IPS-NIHi7 (cell line): ENCODE measurements around the gene JADE1.

ENCODE experiments used
- DNase-seq: peaks from one replicate; pipeline ENCODE4 v3.0.0; 2012; ENCODE audit warnings: mixed read lengths; ENCODE audit errors: extremely low spot score

The JADE1 gene

GRCh38 chr4:128841402-128841801 is 31.9 kb downstream of the JADE1 start:
- DNase-seq, result no peak

DNA sequence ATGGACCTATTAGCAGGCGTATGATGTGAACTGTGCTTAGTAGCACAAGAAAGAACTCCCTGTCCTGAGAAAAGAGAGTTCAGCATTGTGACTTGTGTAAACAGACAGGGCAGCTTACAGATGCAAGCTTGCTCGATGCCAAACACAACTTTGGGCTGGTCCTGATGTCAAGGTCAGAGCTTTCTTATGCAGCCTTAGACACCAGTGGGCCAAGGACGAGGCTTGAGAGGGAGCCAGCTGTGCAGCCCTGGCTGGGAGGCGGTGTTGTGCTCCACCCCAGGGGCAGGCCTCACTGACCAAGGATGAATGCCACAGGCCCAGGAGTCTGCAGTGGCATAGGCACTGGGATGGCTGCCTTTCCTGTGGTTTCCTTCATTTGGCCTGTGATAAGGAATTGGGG is 35.4 kb downstream of the JADE1 start:
- no peak for DNase-seq

GRCh38 chr4:128846063-128846462 is 36.6 kb downstream of the JADE1 start:
- no peak for DNase-seq

GRCh38 chr4:128847082-128847724 is 37.7 kb downstream of the JADE1 start:
- no peak for DNase-seq

GRCh38 chr4:128848461-128848860 is 39.0 kb downstream of the JADE1 start:
- no peak for DNase-seq

- DNase-seq, result no peak
Measured at GRCh38 chr4:128850252-128850651, 40.8 kb downstream of the JADE1 start.

DNA sequence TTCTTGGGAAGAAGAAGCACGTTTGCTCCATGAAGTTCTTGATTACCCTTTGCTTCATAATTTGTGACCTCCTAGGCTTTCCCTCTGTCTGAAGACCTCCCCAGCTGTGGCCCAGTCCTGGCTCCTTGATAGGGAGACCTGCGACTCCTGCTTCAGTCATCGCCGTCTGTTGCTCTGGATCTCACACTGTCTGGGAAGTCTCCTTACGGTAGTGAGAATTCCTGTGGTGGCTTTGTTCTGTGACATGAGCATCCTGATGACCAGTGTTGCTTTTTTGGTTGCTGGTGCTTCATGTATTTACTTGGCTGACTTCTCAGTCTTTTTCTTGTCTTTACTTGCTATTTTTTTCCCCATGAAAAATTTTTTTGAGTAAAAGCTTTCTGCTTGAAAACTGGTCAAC is 44.2 kb downstream of the JADE1 start:
- no peak for DNase-seq

- no peak for DNase-seq
Measured at GRCh38 chr4:128854433-128854832, 44.9 kb downstream of the JADE1 start.

DNA sequence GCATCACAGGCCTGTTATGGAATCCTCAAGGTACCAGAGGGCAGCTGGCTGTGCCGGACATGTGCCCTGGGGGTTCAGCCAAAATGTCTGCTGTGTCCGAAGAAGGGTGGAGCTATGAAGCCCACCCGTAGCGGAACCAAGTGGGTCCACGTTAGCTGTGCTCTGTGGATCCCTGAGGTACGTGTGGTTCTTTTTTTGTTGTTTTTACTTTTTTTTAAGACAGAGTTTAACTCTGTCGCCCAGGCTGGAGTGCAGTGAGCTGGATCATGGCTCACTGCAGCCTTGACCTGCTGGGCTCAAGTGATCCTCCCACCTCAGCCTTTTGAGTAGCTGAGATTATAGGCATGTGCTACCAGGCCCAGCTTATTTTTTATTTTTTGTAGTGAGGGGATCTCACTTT is 46.1 kb downstream of the JADE1 start:
- no peak for DNase-seq

- no peak for DNase-seq
Measured at GRCh38 chr4:128856246-128856645, 46.7 kb downstream of the JADE1 start.

- no peak for DNase-seq
Measured at GRCh38 chr4:128858879-128859671, 49.6 kb downstream of the JADE1 start.

DNA sequence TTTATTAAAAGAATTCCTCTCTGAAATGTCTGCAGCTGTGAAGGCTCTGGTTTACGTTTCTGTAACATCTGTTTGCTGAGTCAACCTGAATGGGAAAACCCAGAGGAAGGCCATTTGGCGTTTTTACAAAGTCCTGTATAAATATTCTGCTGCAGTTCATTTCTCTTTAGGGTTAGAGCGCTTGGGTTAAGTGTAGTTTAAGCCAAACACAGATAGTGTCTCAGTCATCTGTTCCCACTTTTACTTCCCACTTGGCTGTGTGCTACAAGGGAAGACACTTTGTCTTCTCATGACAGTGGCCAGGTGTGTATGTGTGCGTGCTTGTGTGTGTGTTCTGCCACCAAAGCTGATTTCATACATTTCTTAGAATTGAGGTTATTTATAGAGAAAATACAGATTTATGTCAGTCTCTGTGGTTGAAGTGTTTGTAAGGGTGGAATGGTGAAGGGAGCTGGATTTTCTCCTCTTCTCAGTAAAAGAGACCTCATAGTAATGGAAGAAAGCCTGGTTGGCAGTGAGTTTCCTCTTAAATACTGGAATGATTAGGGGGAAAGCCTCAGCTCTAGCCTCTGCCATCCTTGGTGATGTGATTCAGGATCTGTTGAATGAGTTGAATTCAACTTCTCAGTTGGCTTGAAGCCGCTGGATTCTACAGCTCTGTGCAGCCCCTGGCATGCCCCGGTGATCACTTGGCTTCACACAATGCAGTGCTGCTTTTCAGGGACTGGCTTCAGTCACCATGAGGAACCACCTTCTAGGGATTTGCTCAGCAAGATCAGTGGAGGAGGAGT is 50.6 kb downstream of the JADE1 start:
- no peak for DNase-seq

DNA sequence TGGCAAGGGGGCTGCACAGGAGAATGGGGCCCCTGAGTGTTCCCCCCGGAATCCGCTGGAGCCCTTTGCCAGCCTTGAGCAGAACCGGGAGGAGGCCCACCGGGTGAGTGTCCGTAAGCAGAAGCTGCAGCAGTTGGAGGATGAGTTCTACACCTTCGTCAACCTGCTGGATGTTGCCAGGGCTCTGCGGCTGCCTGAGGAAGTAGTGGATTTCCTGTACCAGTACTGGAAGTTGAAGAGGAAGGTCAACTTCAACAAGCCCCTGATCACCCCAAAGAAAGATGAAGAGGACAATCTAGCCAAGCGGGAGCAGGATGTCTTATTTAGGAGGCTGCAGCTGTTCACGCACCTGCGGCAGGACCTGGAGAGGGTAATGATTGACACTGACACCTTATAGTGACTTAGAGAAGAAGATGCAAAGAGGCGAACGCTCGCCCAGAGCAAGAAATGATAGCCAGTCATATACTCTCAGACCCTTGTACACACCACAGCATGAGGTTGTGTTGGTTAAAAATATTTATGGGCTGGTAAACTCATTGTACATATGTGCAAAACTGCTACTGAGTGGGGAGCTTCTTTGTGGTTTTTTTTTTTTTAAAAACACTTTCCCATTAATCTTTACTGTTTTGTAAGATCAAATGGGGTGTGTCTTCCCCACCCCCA is 52.5 kb downstream of the JADE1 start:
- DNase-seq, result no peak

GRCh38 chr4:128862608-128863311 is 53.3 kb downstream of the JADE1 start:
- peak; percentile 30 for DNase-seq

GRCh38 chr4:128863312-128864075 is 54.0 kb downstream of the JADE1 start:
- DNase-seq, result peak; percentile 85

- no peak for DNase-seq
Measured at GRCh38 chr4:128865132-128865531, 55.6 kb downstream of the JADE1 start.

DNA sequence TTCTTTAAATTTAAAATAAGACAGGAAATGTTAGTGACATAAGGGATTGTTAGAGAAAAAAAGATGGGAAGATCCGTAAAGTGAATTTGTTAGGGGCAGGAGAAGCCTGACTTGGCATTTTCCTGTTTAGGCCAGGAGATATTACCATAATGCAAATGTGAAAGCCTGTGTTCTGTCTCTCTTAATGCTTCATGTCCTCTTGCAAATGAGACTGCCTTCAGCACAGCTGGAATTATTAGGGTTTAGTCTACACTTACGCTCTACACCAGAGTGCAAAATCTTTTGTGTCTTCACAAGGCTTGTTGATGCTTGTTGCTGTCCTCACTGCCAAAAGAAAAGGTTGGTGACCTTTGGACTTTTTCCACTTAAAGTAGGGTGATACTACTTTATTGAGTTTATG is 56.8 kb downstream of the JADE1 start:
- no peak for DNase-seq

DNA sequence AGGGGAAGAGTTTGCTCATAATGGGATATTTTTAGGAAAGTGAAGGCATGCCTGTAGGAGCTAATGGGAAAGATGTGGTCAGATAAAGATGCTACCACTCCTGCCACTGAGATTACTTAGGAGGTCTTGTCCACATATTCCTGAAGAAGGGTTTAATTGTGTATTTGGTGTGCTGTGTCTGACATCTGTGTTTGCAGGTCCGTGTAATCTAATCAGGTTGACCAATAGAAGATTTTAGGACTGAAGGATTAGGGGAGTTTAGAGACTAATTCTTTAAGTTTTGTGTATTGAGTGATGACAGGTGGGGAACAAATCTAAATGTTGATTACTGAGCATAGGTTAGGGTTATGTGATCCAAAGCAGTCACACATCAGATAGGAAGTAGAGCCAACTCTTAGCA is 57.2 kb downstream of the JADE1 start:
- no peak for DNase-seq

- DNase-seq, result no peak
Measured at GRCh38 chr4:128868758-128869157, 59.3 kb downstream of the JADE1 start.

DNA sequence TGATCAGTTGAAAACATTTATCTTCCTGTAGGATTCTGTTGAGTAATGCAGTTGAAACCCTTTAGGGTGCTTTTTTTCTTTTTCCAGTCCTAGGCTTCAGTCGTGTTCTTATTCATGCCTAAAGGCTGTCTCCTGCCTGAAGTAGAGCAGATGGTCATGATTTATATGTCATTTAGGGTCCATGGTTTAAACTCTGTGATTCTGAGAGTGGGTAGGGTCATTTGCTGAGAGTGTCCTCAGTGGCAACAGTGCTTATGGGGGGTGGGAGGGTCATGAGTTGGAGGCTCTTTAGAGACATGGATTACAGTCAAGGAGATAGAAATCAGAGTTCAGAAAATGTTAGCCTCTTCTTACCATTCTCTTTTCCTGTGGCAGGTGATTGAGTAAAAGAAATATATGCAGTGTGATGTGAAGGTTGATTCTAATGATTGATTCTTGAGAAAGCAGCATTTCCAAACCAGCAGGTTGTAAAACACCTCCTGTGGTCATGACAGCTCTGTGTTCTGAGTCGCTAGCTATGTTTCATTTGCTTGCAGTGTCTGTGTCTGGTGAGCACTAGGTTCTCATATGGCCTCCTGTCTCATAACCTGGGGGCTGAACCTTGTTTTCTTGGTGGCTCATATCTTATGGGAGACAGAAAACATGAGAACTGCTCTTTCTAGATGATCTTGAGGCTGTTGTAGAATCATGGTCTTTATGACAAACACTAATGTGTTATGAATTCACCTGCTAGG is 60.4 kb downstream of the JADE1 start:
- DNase-seq, result no peak
